ENCODE results near the gene ADH1C. TPM values are rescaled to one million over a fixed set of nuclear protein-coding genes. Genes with fewer than 3 reads are reported as not detected.
A peak's percentile ranks its signal among the peaks of the same experiment; 100 is the strongest.

The ADH1C gene
- polyA plus RNA-seq, 1 of the 3 experiments (the other 2 are of a cell fraction), result not detected

- no peaks in the 10 kb centered on the region for H3K79me2 ChIP-seq (ENCODE audit: insufficient read depth)
- 13% methylated on average over 4 of the region's 4 CpGs for WGBS (ENCODE audit: low lambda C conversion rate)
- no peak for DNase-seq
- H3K4me3 ChIP-seq (ENCODE audit: low read depth in 2 of 2, low read length in 1 of 2), result no peak overlapping the region
- POLR2A ChIA-PET, result no interaction called here
- no peaks in the 10 kb centered on the region for H3K36me3 ChIP-seq (replicated peaks in 1 of 2; ENCODE audit: control insufficient read depth in 1 of 2, insufficient read depth in 2 of 2, low read length in 1 of 2)
- no peaks in the 10 kb centered on the region; a peak in 2 of 4 replicates for H3K4me1 ChIP-seq (ENCODE audit: control insufficient read depth in 1 of 2, insufficient read depth in 2 of 2, low read depth in 1 of 2, low read length in 1 of 2)
- no peaks in the 10 kb centered on the region for H4K20me1 ChIP-seq (ENCODE audit: insufficient read depth)
- H3K27me3 ChIP-seq (ENCODE audit: insufficient read depth), result no peaks in the 10 kb centered on the region
- H3K9me2 ChIP-seq, result no peaks in the 10 kb centered on the region
- H3K27ac ChIP-seq (ENCODE audit: low read depth in 2 of 2, low read length in 1 of 2), result no peak overlapping the region
- H3K9ac ChIP-seq, result no peak overlapping the region
- H2AFZ ChIP-seq (ENCODE audit: low read depth), result no peak overlapping the region
- H3F3A ChIP-seq (replicated peaks; ENCODE audit: insufficient read depth), result peaks cover 3% of the 10 kb centered on the region
- H3K9me3 ChIP-seq, result no peaks in the 10 kb centered on the region
- no peak overlapping the region for H3K4me2 ChIP-seq
- TF ChIP-seq NFIC (IDR thresholded peaks at IDR 0.05; ENCODE audit: borderline replicate concordance) (peak; percentile 42; the same call in 1 of the 2 replicates), TAF1 (IDR thresholded peaks at IDR 0.05; ENCODE audit: borderline replicate concordance, low read depth, low read length) (no peak), NRF1 (IDR thresholded peaks at IDR 0.05; ENCODE audit: low read depth, low read length) (no peak), TCF12 (IDR thresholded peaks at IDR 0.05) (peak; percentile 10; the same call in 1 of the 2 replicates), USF2 (IDR thresholded peaks at IDR 0.05; ENCODE audit: borderline replicate concordance, low read depth, low read length) (no peak), SIN3A (IDR thresholded peaks at IDR 0.05; ENCODE audit: borderline replicate concordance, low read depth, low read length) (no peak)
- TF ChIP-seq, protein P1, sequence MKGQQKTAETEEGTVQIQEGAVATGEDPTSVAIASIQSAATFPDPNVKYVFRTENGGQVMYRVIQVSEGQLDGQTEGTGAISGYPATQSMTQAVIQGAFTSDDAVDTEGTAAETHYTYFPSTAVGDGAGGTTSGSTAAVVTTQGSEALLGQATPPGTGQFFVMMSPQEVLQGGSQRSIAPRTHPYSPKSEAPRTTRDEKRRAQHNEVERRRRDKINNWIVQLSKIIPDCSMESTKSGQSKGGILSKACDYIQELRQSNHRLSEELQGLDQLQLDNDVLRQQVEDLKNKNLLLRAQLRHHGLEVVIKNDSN (IDR thresholded peaks at IDR 0.05; ENCODE audit: borderline replicate concordance, low read depth), result no peak
- TF ChIP-seq, protein P2, sequence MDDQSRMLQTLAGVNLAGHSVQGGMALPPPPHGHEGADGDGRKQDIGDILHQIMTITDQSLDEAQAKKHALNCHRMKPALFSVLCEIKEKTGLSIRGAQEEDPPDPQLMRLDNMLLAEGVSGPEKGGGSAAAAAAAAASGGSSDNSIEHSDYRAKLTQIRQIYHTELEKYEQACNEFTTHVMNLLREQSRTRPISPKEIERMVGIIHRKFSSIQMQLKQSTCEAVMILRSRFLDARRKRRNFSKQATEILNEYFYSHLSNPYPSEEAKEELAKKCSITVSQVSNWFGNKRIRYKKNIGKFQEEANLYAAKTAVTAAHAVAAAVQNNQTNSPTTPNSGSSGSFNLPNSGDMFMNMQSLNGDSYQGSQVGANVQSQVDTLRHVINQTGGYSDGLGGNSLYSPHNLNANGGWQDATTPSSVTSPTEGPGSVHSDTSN (IDR thresholded peaks at IDR 0.05), result no peak
- CTCF ChIA-PET, result no interaction called here
Observed at GRCh38 chr4:99300934-99301333, 51.6 kb downstream of the ADH1C start.

GRCh38 chr4:99293357-99293756 is 59.2 kb downstream of the ADH1C start:
- WGBS (ENCODE audit: low lambda C conversion rate), result 16% methylated on average over 4 of the region's 5 CpGs
- Histone ChIP-seq H3K4me2 (no peak overlapping the region), H3K79me2 (ENCODE audit: insufficient read depth) (no peaks in the 10 kb centered on the region), H3K4me1 (ENCODE audit: control insufficient read depth in 1 of 2, insufficient read depth in 2 of 2, low read depth in 1 of 2, low read length in 1 of 2) (no peaks in the 10 kb centered on the region), H3K27me3 (ENCODE audit: insufficient read depth) (no peaks in the 10 kb centered on the region), H3K9me3 (no peaks in the 10 kb centered on the region), H3K36me3 (replicated peaks in 1 of 2; ENCODE audit: control insufficient read depth in 1 of 2, insufficient read depth in 2 of 2, low read length in 1 of 2) (no peaks in the 10 kb centered on the region), H3K9ac (no peak overlapping the region), H4K20me1 (ENCODE audit: insufficient read depth) (no peaks in the 10 kb centered on the region), H3F3A (replicated peaks; ENCODE audit: insufficient read depth) (no peaks in the 10 kb centered on the region), H2AFZ (ENCODE audit: low read depth) (no peak overlapping the region), H3K4me3 (ENCODE audit: low read depth in 2 of 2, low read length in 1 of 2) (no peak overlapping the region), H3K27ac (ENCODE audit: low read depth in 2 of 2, low read length in 1 of 2) (no peak overlapping the region), H3K9me2 (no peaks in the 10 kb centered on the region)
- ChIA-PET POLR2A (no interaction called here), CTCF (no interaction called here)
- DNase-seq, result no peak
- TF ChIP-seq FOXJ3 (CRISPR knock-in tag; IDR thresholded peaks at IDR 0.05) (no peak), EP300 (IDR thresholded peaks at IDR 0.05; ENCODE audit: borderline replicate concordance in 1 of 2, low read depth in 1 of 2, low read length in 1 of 2) (no peak), ZBTB33 (IDR thresholded peaks at IDR 0.05; ENCODE audit: borderline replicate concordance, low read depth) (no peak), ELF1 (IDR thresholded peaks at IDR 0.05) (no peak), RFX5 (IDR thresholded peaks at IDR 0.05; ENCODE audit: low read length) (no peak), NRF1 (IDR thresholded peaks at IDR 0.05; ENCODE audit: low read depth, low read length) (no peak), TEAD4 (IDR thresholded peaks at IDR 0.05; ENCODE audit: borderline replicate concordance, insufficient read depth) (no peak), CHD2 (IDR thresholded peaks at IDR 0.05; ENCODE audit: low read length, partially characterized antibody) (no peak), JUND (IDR thresholded peaks at IDR 0.05) (no peak), SIN3A (IDR thresholded peaks at IDR 0.05; ENCODE audit: borderline replicate concordance, low read depth, low read length) (no peak), FOXM1 (IDR thresholded peaks at IDR 0.05; ENCODE audit: low read depth) (no peak)
- TF ChIP-seq, protein P3, sequence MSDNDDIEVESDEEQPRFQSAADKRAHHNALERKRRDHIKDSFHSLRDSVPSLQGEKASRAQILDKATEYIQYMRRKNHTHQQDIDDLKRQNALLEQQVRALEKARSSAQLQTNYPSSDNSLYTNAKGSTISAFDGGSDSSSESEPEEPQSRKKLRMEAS (IDR thresholded peaks at IDR 0.05; ENCODE audit: low read depth), result no peak
- TF ChIP-seq, protein P2 (IDR thresholded peaks at IDR 0.05), result no peak
